Ovary (tissue), 9 donors: Measurements from ENCODE around the gene FERMT2. TPM values are rescaled to one million over a fixed set of nuclear protein-coding genes. Genes with fewer than 3 reads are reported as not detected.

Experiments used
- DNase-seq, 5 donors: peaks; one replicate each; pipeline ENCODE4 v3.0.0-alpha.2; 2019 to 2020
- H3K27ac ChIP-seq, 2 donors: fragments of 200-600 bp; one replicate each; pipeline versions ENCODE4 v1.5.1 to v1.8.0; 2019 to 2022
- H3K27me3 ChIP-seq: fragments of 200-600 bp; one replicate; pipeline ENCODE4 v1.8.0; 2022
- H3K36me3 ChIP-seq: fragments of 200-600 bp; sonication (generic); one replicate; pipeline ENCODE4 v1.5.1; 2019
- H3K4me1 ChIP-seq: one replicate; pipeline ENCODE4 v1.8.1; 2013; ENCODE audit warnings: mild to moderate bottlenecking, moderate library complexity; ENCODE audit not compliant: insufficient read depth
- H3K4me3 ChIP-seq: fragments of 200-600 bp; sonication (generic); one replicate; pipeline ENCODE4 v1.5.1; 2017
- H3K9me3 ChIP-seq, 2 donors: fragments of 200-600 bp in 1 of 2; sonication (generic) in 1 of 2; one replicate each; pipeline versions ENCODE4 v1.5.1 to v1.8.1; 2013 to 2019; ENCODE audit warnings: mild to moderate bottlenecking in 1 of 2, moderate library complexity in 1 of 2
- CTCF ChIP-seq, 3 donors: fragments of 450-650 bp in 2 of 3; fragments of 200-600 bp in 1 of 3; IDR thresholded peaks; one replicate each; pipeline versions ENCODE4 v1.5.1 to v1.8.0; 2016 to 2022; ENCODE audit warnings: antibody characterized with exemption in 3 of 3, mild to moderate bottlenecking in 1 of 3
- EP300 ChIP-seq: sonication (generic); formaldehyde crosslinking; IDR thresholded peaks from one replicate; pipeline ENCODE4 v1.6.1; 2017; ENCODE audit warnings: antibody characterized with exemption
- POLR2A ChIP-seq: fragments of 450-650 bp; IDR thresholded peaks from one replicate; pipeline ENCODE4 v1.6.1; 2017; ENCODE audit warnings: antibody characterized with exemption, mild to moderate bottlenecking, moderate library complexity
- WGBS, 3 donors: extraction: QIAGEN DNeasy Blood & Tissue Kit in 1 of 3; methylation state at CpG; one replicate each; pipeline versions ENCODE4 v1.1.5 to v1.1.7; 2013 to 2017; 5-methylcytosine and 5-hydroxymethylcytosine counted together
- intact Hi-C, 4 donors: fragments of 100-400 bp; cut with DNase I; formaldehyde crosslinking; loops; one replicate each; pipeline versions ENCODE4 v1.11.0 to v1.15.1; 2022 to 2023
- polyA plus RNA-seq, 2 donors: library from polyadenylated mRNA; stranded (reverse); fragments of 200-250 nt in 1 of 2; fragments of 350-450 nt in 1 of 2; fragmentation: Illumina TruSeq in 1 of 2; extraction: RNeasy Lipid Tissue Mini Kit (QIAGEN cat#74804) in 1 of 2; gene quantifications; one replicate each; pipeline ENCODE4 v1.2.3, GENCODE V29; 2013 to 2014
- total RNA-seq, 7 donors: library from RNA; depleted of rRNA in 2 of 7; stranded (reverse); fragments of >200 nt in 2 of 7; fragmentation: NEBNext Ultra II Directional in 3 of 7; extraction: Animal tissue kit (Norgen Biotek cat#: 25700) in 3 of 7; gene quantifications; one replicate each; pipeline versions ENCODE4 v1.1.0 to v1.2.4, GENCODE V29; 2016 to 2023
- donor health status: DM: no; HTN: no; CAD: no; lungs with moderate emphysema.
- donor health status: DM: no; HTN: no; CAD: no.
- donor health status: Bipolar disorder and iron deficiency.
- donor health status: DM: yes; HTN: yes; CAD: no.
- donor health status: DM: no; HTN: no; CAD: no.
- donor health status: DM: yes; HTN: yes; CAD: no.

The FERMT2 gene
- total and polyA plus RNA-seq, 9 donors = 64.3 to 138 (median 98.4) TPM

DNA sequence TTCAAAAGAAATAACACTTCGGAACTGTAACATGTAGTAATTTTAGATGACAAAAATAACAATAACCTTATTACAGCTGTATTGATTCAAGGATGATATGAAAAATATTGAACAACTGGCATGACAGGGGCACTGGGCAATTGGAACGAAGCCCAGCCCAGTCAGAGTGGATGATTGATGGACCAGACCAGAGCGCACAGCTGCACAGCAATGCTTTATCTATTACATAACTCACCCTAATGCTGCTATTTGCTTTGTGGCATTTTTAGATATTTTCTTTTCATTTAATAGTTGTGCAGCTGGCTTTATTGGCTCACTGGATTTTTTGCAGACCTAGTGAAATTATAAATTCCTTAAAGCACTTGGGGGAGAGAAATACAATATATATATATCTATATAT is 26.9 kb upstream of the FERMT2 start:
- DNase-seq = no peak
- no peak overlapping the region for H3K4me3 ChIP-seq
- H3K27me3 ChIP-seq = no peaks in the 10 kb centered on the region
- 9 to 20% (median 14%) methylated on average over 3 of the region's 3 CpGs for WGBS, 3 donors
- no peak for TF ChIP-seq CTCF (IDR thresholded peaks at IDR 0.05)
- TF ChIP-seq EP300 = no peak
- TF ChIP-seq POLR2A = no peak
- no peaks in the 10 kb centered on the region for H3K9me3 ChIP-seq
- intact Hi-C loops = no loop called here
- no peaks in the 10 kb centered on the region for H3K36me3 ChIP-seq
- no peaks in the 10 kb centered on the region for H3K4me1 ChIP-seq
- H3K27ac ChIP-seq = no peak overlapping the region

DNA sequence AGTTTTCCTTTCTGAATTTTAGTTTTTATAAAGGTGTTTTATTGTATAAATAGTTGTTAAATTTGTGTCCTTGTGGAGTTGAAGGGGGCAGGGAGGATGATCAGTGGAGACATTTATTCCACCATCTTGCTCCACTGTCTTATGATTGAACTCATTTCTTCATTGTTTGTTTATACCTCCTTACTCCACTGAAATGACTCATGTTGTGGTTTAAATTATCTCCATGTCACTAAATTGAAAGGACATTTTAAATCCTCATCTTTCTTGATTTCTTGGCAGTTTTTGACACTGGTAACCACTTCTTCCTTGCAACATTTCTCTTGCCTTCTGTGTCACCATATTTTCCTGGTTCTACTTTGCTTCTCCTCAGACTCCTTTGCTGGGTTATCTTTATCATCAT is 23.6 kb upstream of the FERMT2 start:
- Histone ChIP-seq H3K4me1 (no peaks in the 10 kb centered on the region), H3K4me3 (no peak overlapping the region), H3K27me3 (no peaks in the 10 kb centered on the region), H3K9me3 (no peaks in the 10 kb centered on the region), H3K27ac (no peak overlapping the region), H3K36me3 (no peaks in the 10 kb centered on the region)
- DNase-seq = no peak
- intact Hi-C loops = no loop called here
- no peak for TF ChIP-seq POLR2A
- TF ChIP-seq EP300 = no peak

GRCh38 chr14:52961060-52961639 is 10.3 kb upstream of the FERMT2 start:
- intact Hi-C loops = loop anchor here (2.0 to 10.0 kb wide), 5 partner anchors 134 to 344 kb away; no protein-coding TSS in a partner anchor
- peak; percentile 35 to 66 (median 53) for DNase-seq
- H3K9me3 ChIP-seq = no peaks in the 10 kb centered on the region
- TF ChIP-seq EP300 (no peak), CTCF (IDR thresholded peaks at IDR 0.05) (peak in 2 of 3 donors; percentile 59 to 64), POLR2A (no peak)
- no peaks in the 10 kb centered on the region for H3K4me1 ChIP-seq
- H3K4me3 ChIP-seq = no peak overlapping the region
- H3K27ac ChIP-seq = no peak overlapping the region
- no peaks in the 10 kb centered on the region for H3K27me3 ChIP-seq
- H3K36me3 ChIP-seq = no peaks in the 10 kb centered on the region
- 65 to 75% (median 70%) methylated on average over 4 of the region's 4 CpGs for WGBS, 3 donors

GRCh38 chr14:52960627-52961026 is 9.8 kb upstream of the FERMT2 start:
- H3K9me3 ChIP-seq = no peaks in the 10 kb centered on the region
- H3K27ac ChIP-seq = no peak overlapping the region
- TF ChIP-seq EP300 (no peak), POLR2A (no peak), CTCF (IDR thresholded peaks at IDR 0.05) (no peak)
- DNase-seq = no peak
- intact Hi-C loops = loop anchor here (2.0 to 10.0 kb wide), 5 partner anchors 134 to 344 kb away; no protein-coding TSS in a partner anchor
- WGBS, 3 donors = 73 to 89% (median 87%) methylated on average over 3 of the region's 3 CpGs
- H3K4me3 ChIP-seq = no peak overlapping the region
- no peaks in the 10 kb centered on the region for H3K4me1 ChIP-seq
- H3K27me3 ChIP-seq = no peaks in the 10 kb centered on the region
- H3K36me3 ChIP-seq = no peaks in the 10 kb centered on the region
